HepG2 (cell line): ENCODE data around the gene HSDL1. TPM values are rescaled to one million over a fixed set of nuclear protein-coding genes. Genes with fewer than 3 reads are reported as not detected.

Source experiments
- ETV5 ChIP-seq: IDR thresholded peaks from 2 replicates; pipeline ENCODE4 v1.6.1; 2018; ENCODE audit warnings: missing biosample characterization, missing genetic modification reagents, inconsistent platforms, borderline replicate concordance
- FOXA3 ChIP-seq: IDR thresholded peaks from 2 replicates; pipeline ENCODE4 v1.6.1; 2016; ENCODE audit warnings: missing genetic modification reagents, missing compliant biosample characterization
- KAT2B ChIP-seq: fragments of 150-350 bp; IDR thresholded peaks from 2 replicates; pipeline ENCODE4 v1.6.1; 2014; ENCODE audit warnings: low read depth, low read length, borderline replicate concordance
- KDM3A ChIP-seq: IDR thresholded peaks from 2 replicates; pipeline ENCODE4 v1.6.1; 2018; ENCODE audit warnings: low read depth, missing compliant biosample characterization
- MIER2 ChIP-seq: IDR thresholded peaks from 2 replicates; pipeline ENCODE4 v1.6.1; 2016; ENCODE audit warnings: missing biosample characterization, missing genetic modification reagents
- MTF2 ChIP-seq: sonication (generic); formaldehyde crosslinking; IDR thresholded peaks from 2 replicates; pipeline ENCODE4 v1.5.0; 2020; ENCODE audit warnings: missing genetic modification reagents, borderline replicate concordance
- NRL ChIP-seq: sonication (generic); formaldehyde crosslinking; IDR thresholded peaks from 2 replicates; pipeline ENCODE4 v1.5.0; 2020; ENCODE audit warnings: missing genetic modification reagents, mild to moderate bottlenecking, moderate library complexity, borderline replicate concordance
- RBAK ChIP-seq: sonication (generic); formaldehyde crosslinking; IDR thresholded peaks from 2 replicates; pipeline ENCODE4 v1.5.1; 2020; ENCODE audit warnings: mild to moderate bottlenecking, missing genetic modification reagents
- TOPORS ChIP-seq: sonication (generic); formaldehyde crosslinking; IDR thresholded peaks from 2 replicates; pipeline ENCODE4 v1.8.0; 2023; ENCODE audit warnings: mild to moderate bottlenecking, missing genetic modification reagents
- ZBTB49 ChIP-seq: sonication (generic); formaldehyde crosslinking; IDR thresholded peaks from 2 replicates; pipeline ENCODE4 v1.4.0; 2020; ENCODE audit warnings: missing genetic modification reagents, borderline replicate concordance
- ZNF224 ChIP-seq: sonication (generic); formaldehyde crosslinking; IDR thresholded peaks from 2 replicates; pipeline ENCODE4 v1.5.0; 2020; ENCODE audit warnings: mild to moderate bottlenecking, missing genetic modification reagents
- ZNF460 ChIP-seq: sonication (generic); formaldehyde crosslinking; IDR thresholded peaks from 2 replicates; pipeline ENCODE4 v1.5.1; 2020; ENCODE audit warnings: missing genetic modification reagents, mild to moderate bottlenecking, borderline replicate concordance
- ZNF564 ChIP-seq: sonication (generic); formaldehyde crosslinking; IDR thresholded peaks from 2 replicates; pipeline ENCODE4 v1.8.1; 2023; ENCODE audit warnings: mild to moderate bottlenecking, missing genetic modification reagents
- ZNF891 ChIP-seq: sonication (generic); formaldehyde crosslinking; IDR thresholded peaks from 2 replicates; pipeline ENCODE4 v1.5.0; 2020; ENCODE audit warnings: mild to moderate bottlenecking, missing genetic modification reagents
- polyA plus RNA-seq, 8 experiments: library from polyadenylated mRNA; depleted of rRNA in 3 of 8; stranded (reverse) in 7 of 8; unstranded in 1 of 8; fragments of >200 nt; fragmentation: Illumina TruSeq in 4 of 8; extraction: Trizol in 4 of 8; gene quantifications; 2 replicates each; pipeline versions ENCODE4 v1.2.1 to v1.2.3, GENCODE V29; 2011 to 2016; ENCODE audit warnings: low read depth in 4 of 8, missing spikeins in 1 of 8, mixed read lengths in 1 of 8; ENCODE audit not compliant: insufficient read depth in 1 of 8
- total RNA-seq, 5 experiments: library from RNA; depleted of rRNA; stranded (reverse); fragments of >200 nt; fragmentation: Illumina TruSeq; extraction: Trizol; gene quantifications; 2 replicates each; pipeline ENCODE4 v1.2.3, GENCODE V29; 2016; ENCODE audit warnings: low read depth in 1 of 5
- TF ChIP-seq, protein P1 (sequence below): sonication (generic); formaldehyde crosslinking; IDR thresholded peaks from 2 replicates; pipeline ENCODE4 v1.9.0; 2021; ENCODE audit warnings: mild to moderate bottlenecking, missing genetic modification reagents
- TF ChIP-seq, protein P2 (sequence below): sonication (generic); formaldehyde crosslinking; IDR thresholded peaks from 2 replicates; pipeline ENCODE4 v1.9.0; 2022; ENCODE audit warnings: low read depth, missing genetic modification reagents
- TF ChIP-seq, protein P3 (sequence below): sonication (generic); formaldehyde crosslinking; IDR thresholded peaks from 2 replicates; pipeline ENCODE4 v1.4.0; 2020; ENCODE audit warnings: missing genetic modification reagents

The HSDL1 gene
- total and polyA plus RNA-seq, 2 of the 13 experiments (the other 11 are each of a cell fraction or from before 2014, with no cell fraction given) = 49.2 to 49.7 TPM

DNA sequence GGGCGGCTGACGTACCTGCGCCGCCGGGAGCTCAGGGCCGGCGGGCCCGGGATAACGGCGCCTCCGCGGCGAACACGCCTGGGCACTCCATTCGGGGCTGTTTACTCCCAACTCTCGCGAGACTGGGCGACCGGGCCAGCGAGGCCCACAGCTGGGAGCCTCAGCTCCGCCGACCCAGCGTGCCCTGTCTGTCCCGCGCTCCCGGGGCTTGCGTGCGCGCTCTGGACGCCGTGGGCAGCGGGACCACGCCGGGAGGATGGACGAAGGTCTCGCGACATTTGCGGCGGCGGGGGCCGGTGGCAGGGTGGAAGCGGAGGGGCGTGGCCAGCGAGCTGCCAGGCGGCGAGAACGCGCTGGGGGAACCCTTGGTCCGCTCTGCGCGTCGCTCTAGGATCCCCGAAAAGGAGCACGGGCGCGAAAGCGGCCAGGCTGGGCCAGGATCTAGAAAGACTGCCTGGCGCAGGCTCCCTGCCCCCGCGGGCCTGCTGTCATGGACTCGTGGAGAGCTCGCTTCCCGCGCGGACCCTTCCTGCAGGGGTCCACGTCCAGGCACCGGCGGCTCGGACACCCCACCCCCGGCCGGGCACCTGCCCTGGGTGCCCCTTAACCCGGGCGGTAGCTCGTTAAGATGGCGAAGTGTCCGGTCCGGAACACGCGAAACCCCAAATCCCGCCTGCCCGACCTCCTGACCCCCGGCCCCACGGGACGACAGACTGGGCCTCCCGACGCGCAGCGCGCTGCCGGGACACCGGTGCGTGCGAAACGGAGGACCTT lies 28.1 kb downstream of the HSDL1 start, which contains the start of gene MBTPS1 (continued):
- TF ChIP-seq, protein P1, sequence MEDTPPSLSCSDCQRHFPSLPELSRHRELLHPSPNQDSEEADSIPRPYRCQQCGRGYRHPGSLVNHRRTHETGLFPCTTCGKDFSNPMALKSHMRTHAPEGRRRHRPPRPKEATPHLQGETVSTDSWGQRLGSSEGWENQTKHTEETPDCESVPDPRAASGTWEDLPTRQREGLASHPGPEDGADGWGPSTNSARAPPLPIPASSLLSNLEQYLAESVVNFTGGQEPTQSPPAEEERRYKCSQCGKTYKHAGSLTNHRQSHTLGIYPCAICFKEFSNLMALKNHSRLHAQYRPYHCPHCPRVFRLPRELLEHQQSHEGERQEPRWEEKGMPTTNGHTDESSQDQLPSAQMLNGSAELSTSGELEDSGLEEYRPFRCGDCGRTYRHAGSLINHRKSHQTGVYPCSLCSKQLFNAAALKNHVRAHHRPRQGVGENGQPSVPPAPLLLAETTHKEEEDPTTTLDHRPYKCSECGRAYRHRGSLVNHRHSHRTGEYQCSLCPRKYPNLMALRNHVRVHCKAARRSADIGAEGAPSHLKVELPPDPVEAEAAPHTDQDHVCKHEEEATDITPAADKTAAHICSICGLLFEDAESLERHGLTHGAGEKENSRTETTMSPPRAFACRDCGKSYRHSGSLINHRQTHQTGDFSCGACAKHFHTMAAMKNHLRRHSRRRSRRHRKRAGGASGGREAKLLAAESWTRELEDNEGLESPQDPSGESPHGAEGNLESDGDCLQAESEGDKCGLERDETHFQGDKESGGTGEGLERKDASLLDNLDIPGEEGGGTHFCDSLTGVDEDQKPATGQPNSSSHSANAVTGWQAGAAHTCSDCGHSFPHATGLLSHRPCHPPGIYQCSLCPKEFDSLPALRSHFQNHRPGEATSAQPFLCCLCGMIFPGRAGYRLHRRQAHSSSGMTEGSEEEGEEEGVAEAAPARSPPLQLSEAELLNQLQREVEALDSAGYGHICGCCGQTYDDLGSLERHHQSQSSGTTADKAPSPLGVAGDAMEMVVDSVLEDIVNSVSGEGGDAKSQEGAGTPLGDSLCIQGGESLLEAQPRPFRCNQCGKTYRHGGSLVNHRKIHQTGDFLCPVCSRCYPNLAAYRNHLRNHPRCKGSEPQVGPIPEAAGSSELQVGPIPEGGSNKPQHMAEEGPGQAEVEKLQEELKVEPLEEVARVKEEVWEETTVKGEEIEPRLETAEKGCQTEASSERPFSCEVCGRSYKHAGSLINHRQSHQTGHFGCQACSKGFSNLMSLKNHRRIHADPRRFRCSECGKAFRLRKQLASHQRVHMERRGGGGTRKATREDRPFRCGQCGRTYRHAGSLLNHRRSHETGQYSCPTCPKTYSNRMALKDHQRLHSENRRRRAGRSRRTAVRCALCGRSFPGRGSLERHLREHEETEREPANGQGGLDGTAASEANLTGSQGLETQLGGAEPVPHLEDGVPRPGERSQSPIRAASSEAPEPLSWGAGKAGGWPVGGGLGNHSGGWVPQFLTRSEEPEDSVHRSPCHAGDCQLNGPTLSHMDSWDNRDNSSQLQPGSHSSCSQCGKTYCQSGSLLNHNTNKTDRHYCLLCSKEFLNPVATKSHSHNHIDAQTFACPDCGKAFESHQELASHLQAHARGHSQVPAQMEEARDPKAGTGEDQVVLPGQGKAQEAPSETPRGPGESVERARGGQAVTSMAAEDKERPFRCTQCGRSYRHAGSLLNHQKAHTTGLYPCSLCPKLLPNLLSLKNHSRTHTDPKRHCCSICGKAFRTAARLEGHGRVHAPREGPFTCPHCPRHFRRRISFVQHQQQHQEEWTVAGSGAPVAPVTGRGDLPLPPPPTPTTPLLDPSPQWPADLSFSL (CRISPR knock-in tag) = no peak
- TF ChIP-seq KAT2B (no peak), KDM3A (CRISPR knock-in tag) (peak; percentile 59; the same call in 1 of the 2 replicates), ZBTB49 (CRISPR knock-in tag) (no peak), MTF2 (CRISPR knock-in tag) (no peak), MIER2 (CRISPR knock-in tag) (no peak), RBAK (CRISPR knock-in tag) (no peak), ZNF564 (CRISPR knock-in tag) (peak; percentile 79; the same call in 1 of the 2 replicates), TOPORS (CRISPR knock-in tag) (peak; percentile 54; the same call in 1 of the 2 replicates), NRL (CRISPR knock-in tag) (peak; percentile 91), ZNF460 (CRISPR knock-in tag) (peak; percentile 8; the same call in 1 of the 2 replicates), FOXA3 (peak; percentile 89), ETV5 (CRISPR knock-in tag) (peak; percentile 30; the same call in 1 of the 2 replicates), ZNF224 (0 out of 2 replicates have a peak, but pooled peaks have one; percentile 27), ZNF891 (CRISPR knock-in tag) (peak; percentile 61; the same call in 1 of the 2 replicates)
- TF ChIP-seq, protein P2, sequence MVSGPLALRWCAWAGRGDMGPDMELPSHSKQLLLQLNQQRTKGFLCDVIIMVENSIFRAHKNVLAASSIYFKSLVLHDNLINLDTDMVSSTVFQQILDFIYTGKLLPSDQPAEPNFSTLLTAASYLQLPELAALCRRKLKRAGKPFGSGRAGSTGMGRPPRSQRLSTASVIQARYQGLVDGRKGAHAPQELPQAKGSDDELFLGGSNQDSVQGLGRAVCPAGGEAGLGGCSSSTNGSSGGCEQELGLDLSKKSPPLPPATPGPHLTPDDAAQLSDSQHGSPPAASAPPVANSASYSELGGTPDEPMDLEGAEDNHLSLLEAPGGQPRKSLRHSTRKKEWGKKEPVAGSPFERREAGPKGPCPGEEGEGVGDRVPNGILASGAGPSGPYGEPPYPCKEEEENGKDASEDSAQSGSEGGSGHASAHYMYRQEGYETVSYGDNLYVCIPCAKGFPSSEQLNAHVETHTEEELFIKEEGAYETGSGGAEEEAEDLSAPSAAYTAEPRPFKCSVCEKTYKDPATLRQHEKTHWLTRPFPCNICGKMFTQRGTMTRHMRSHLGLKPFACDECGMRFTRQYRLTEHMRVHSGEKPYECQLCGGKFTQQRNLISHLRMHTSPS (CRISPR knock-in tag) = peak; percentile 54; the same call in 1 of the 2 replicates
- TF ChIP-seq, protein P3, sequence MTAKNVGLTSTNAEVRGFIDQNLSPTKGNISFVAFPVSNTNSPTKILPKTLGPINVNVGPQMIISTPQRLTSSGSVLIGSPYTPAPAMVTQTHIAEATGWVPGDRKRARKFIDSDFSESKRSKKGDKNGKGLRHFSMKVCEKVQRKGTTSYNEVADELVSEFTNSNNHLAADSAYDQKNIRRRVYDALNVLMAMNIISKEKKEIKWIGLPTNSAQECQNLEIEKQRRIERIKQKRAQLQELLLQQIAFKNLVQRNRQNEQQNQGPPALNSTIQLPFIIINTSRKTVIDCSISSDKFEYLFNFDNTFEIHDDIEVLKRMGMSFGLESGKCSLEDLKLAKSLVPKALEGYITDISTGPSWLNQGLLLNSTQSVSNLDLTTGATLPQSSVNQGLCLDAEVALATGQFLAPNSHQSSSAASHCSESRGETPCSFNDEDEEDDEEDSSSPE (CRISPR knock-in tag) = peak; percentile 92
